H1 (cell line): ENCODE data around the gene CCDC28B. TPM values are rescaled to one million over a fixed set of nuclear protein-coding genes. Genes with fewer than 3 reads are reported as not detected.

Experiments
- CTCF ChIA-PET: fragments of 300-600 bp; sonication (Branson Sonifier 250); formaldehyde crosslinking; loops from one replicate; lab custom pipeline; 2021; ENCODE audit not compliant: partially characterized antibody; lab: Charles Lee
- POLR2A ChIA-PET: fragments of 300-600 bp; sonication (Branson Sonifier 250); formaldehyde crosslinking; loops from one replicate; lab custom pipeline; 2021; ENCODE audit warnings: inconsistent platforms; ENCODE audit not compliant: partially characterized antibody; lab: Charles Lee
- DNase-seq, 2 experiments: peaks; one replicate each; pipeline versions ENCODE4 v3.0.0 to v3.0.0-alpha.2; 2010 to 2022; ENCODE audit warnings: low spot score in 2 of 2, low read depth in 1 of 2, mixed read lengths in 1 of 2
- FAIRE-seq: peaks from 2 replicates; lab custom pipeline; 2011; peaks lifted over from hg19 to GRCh38; lab: Jason Lieb, UNC
- H2AFZ ChIP-seq: 2 replicates; pipeline ENCODE4 v1.8.1; 2012; ENCODE audit warnings: low read length, inconsistent platforms
- H2AK5ac ChIP-seq: 2 replicates; pipeline ENCODE4 v1.6.1; 2013; ENCODE audit warnings: low read depth, low read length
- H2BK120ac ChIP-seq: replicated peaks from 2 replicates; pipeline ENCODE3; 2013; ENCODE audit warnings: low read depth, low read length, inconsistent platforms
- H2BK12ac ChIP-seq: 2 replicates; pipeline ENCODE4 v1.6.1; 2013; ENCODE audit warnings: low read depth, low read length
- H2BK15ac ChIP-seq: 2 replicates; pipeline ENCODE4 v1.6.1; 2013; ENCODE audit warnings: low read length
- H2BK20ac ChIP-seq: 2 replicates; pipeline ENCODE4 v1.6.1; 2013; ENCODE audit warnings: low read length
- H2BK5ac ChIP-seq: 2 replicates; pipeline ENCODE4 v1.6.1; 2013; ENCODE audit warnings: low read depth, low read length
- H3K14ac ChIP-seq: 2 replicates; pipeline ENCODE4 v1.6.1; 2013; ENCODE audit warnings: inconsistent platforms; ENCODE audit not compliant: insufficient read length
- H3K18ac ChIP-seq: 2 replicates; pipeline ENCODE4 v1.6.1; 2013; ENCODE audit warnings: low read length; ENCODE audit errors: extremely low read depth
- H3K23ac ChIP-seq: 2 replicates; pipeline ENCODE4 v1.6.1; 2013; ENCODE audit warnings: inconsistent platforms; ENCODE audit not compliant: insufficient read length
- H3K23me2 ChIP-seq: 2 replicates; pipeline ENCODE4 v1.6.1; 2013; ENCODE audit warnings: low read depth, low read length
- H3K27ac ChIP-seq: 2 replicates; pipeline ENCODE4 v1.6.1; 2011; ENCODE audit warnings: low read depth, low read length, inconsistent platforms
- H3K27me3 ChIP-seq, 4 experiments: replicated peaks in 1 of 4; 1 replicate in 1 of 4; 2 replicates in 3 of 4; pipeline versions ENCODE4 v1.6.1 to v1.8.1; 2011 to 2013; ENCODE audit warnings: low read length in 3 of 4, mild to moderate bottlenecking in 3 of 4, inconsistent platforms in 2 of 4, mixed read lengths in 2 of 4, moderate library complexity in 1 of 4; ENCODE audit not compliant: control insufficient read depth in 3 of 4, insufficient read depth in 3 of 4; ENCODE audit errors: extremely low read depth in 1 of 4
- H3K36me3 ChIP-seq, 4 experiments: 2 replicates each; pipeline versions ENCODE4 v1.6.1 to v1.8.1; 2011 to 2013; ENCODE audit warnings: mild to moderate bottlenecking in 4 of 4, low read length in 3 of 4, moderate library complexity in 2 of 4, control low read depth in 1 of 4, inconsistent platforms in 1 of 4; ENCODE audit not compliant: insufficient read depth in 4 of 4, control insufficient read depth in 2 of 4
- H3K4ac ChIP-seq: replicated peaks from 2 replicates; pipeline ENCODE3; 2013; ENCODE audit warnings: low read length, low read depth, mixed read lengths, inconsistent platforms; ENCODE audit not compliant: insufficient read length
- H3K4me1 ChIP-seq, 4 experiments: replicated peaks in 1 of 4; 1 replicate in 1 of 4; 2 replicates in 3 of 4; pipeline versions ENCODE4 v1.6.1 to v1.8.1; 2011 to 2013; ENCODE audit warnings: low read length in 3 of 4, inconsistent platforms in 2 of 4, mixed read lengths in 1 of 4; ENCODE audit not compliant: insufficient read depth in 4 of 4, control insufficient read depth in 3 of 4
- H3K4me2 ChIP-seq, 2 experiments: 2 replicates each; pipeline versions ENCODE4 v1.6.1 to v1.8.1; 2011 to 2013; ENCODE audit warnings: low read depth in 2 of 2, low read length in 2 of 2, control low read depth in 1 of 2, inconsistent platforms in 1 of 2, mild to moderate bottlenecking in 1 of 2; ENCODE audit not compliant: insufficient read depth in 1 of 2
- H3K4me3 ChIP-seq, 4 experiments: fragments of 200-600, 300-600 bp in 1 of 4; sonication (generic), shearing (Covaris generic), sonication (Bioruptor Twin) in 1 of 4; 2 replicates each; pipeline versions ENCODE4 v1.5.1 to v1.8.1; 2011 to 2016; ENCODE audit warnings: low read length in 4 of 4, low read depth in 3 of 4, control low read depth in 2 of 4, inconsistent platforms in 2 of 4, mild to moderate bottlenecking in 2 of 4, mixed read lengths in 1 of 4, moderate library complexity in 1 of 4; ENCODE audit not compliant: insufficient read depth in 2 of 4; ENCODE audit errors: extremely low read depth in 1 of 4
- H3K56ac ChIP-seq: replicated peaks from 2 replicates; pipeline ENCODE3; 2013; ENCODE audit warnings: low read depth, mild to moderate bottlenecking, mixed read lengths, low read length, inconsistent platforms; ENCODE audit not compliant: insufficient read length
- H3K79me1 ChIP-seq: 2 replicates; pipeline ENCODE4 v1.6.1; 2013; ENCODE audit warnings: low read depth, low read length, control low read depth
- H3K79me2 ChIP-seq, 2 experiments: 2 replicates each; pipeline versions ENCODE4 v1.6.1 to v1.8.1; 2012 to 2013; ENCODE audit warnings: low read length in 2 of 2, mild to moderate bottlenecking in 2 of 2, inconsistent platforms in 1 of 2; ENCODE audit not compliant: insufficient read depth in 2 of 2, control insufficient read depth in 1 of 2
- H3K9ac ChIP-seq, 4 experiments: replicated peaks in 1 of 4; 1 replicate in 1 of 4; 2 replicates in 3 of 4; pipeline versions ENCODE4 v1.6.1 to v1.8.1; 2011 to 2013; ENCODE audit warnings: low read depth in 3 of 4, low read length in 3 of 4, control low read depth in 2 of 4, mild to moderate bottlenecking in 2 of 4, moderate library complexity in 2 of 4, inconsistent platforms in 1 of 4; ENCODE audit errors: extremely low read depth in 1 of 4
- H3K9me3 ChIP-seq, 2 experiments: 2 replicates each; pipeline versions ENCODE4 v1.6.1 to v1.8.1; 2012 to 2013; ENCODE audit warnings: mild to moderate bottlenecking in 2 of 2, moderate library complexity in 2 of 2, control low read depth in 1 of 2, inconsistent platforms in 1 of 2, low read depth in 1 of 2, low read length in 1 of 2, mixed read lengths in 1 of 2; ENCODE audit not compliant: insufficient read depth in 2 of 2
- H4K20me1 ChIP-seq, 2 experiments: replicated peaks in 1 of 2; 2 replicates each; pipeline versions ENCODE3 to v1.8.1; 2011 to 2013; ENCODE audit warnings: inconsistent platforms in 2 of 2, low read length in 2 of 2, mild to moderate bottlenecking in 1 of 2; ENCODE audit not compliant: insufficient read depth in 2 of 2, control insufficient read depth in 1 of 2
- H4K5ac ChIP-seq: 2 replicates; pipeline ENCODE4 v1.6.1; 2013; ENCODE audit warnings: low read length, low read depth, mixed read lengths, inconsistent platforms; ENCODE audit not compliant: insufficient read length
- H4K8ac ChIP-seq: 2 replicates; pipeline ENCODE4 v1.8.0; 2013; ENCODE audit warnings: mild to moderate bottlenecking, moderate library complexity, low read length, inconsistent platforms; ENCODE audit not compliant: insufficient read depth; ENCODE audit errors: extremely low read depth
- H4K91ac ChIP-seq: replicated peaks from 2 replicates; pipeline ENCODE3; 2013; ENCODE audit warnings: low read length, mixed read lengths, inconsistent platforms; ENCODE audit not compliant: insufficient read length
- CHD2 ChIP-seq: IDR thresholded peaks from 2 replicates; pipeline ENCODE4 v1.6.1; 2012; ENCODE audit warnings: low read length, improper control_type of control experiment
- CREB1 ChIP-seq: IDR thresholded peaks from 2 replicates; pipeline ENCODE4 v1.6.1; 2012; ENCODE audit warnings: inconsistent platforms
- CTBP2 ChIP-seq: IDR thresholded peaks from 2 replicates; pipeline ENCODE4 v1.7.0; 2011; ENCODE audit warnings: borderline replicate concordance, mild to moderate bottlenecking, moderate library complexity, mixed read lengths, low read length; ENCODE audit not compliant: insufficient read depth, insufficient read length
- GABPA ChIP-seq: IDR thresholded peaks from 2 replicates; pipeline ENCODE4 v1.6.1; 2011; ENCODE audit warnings: mild to moderate bottlenecking, low read length, moderate library complexity, borderline replicate concordance; ENCODE audit not compliant: insufficient read depth
- KDM5A ChIP-seq: fragments of 200-600 bp; IDR thresholded peaks from 2 replicates; pipeline ENCODE4 v1.7.1; 2012; ENCODE audit warnings: mild to moderate bottlenecking, low read length, inconsistent platforms, mixed read lengths
- NANOG ChIP-seq: IDR thresholded peaks from 2 replicates; pipeline ENCODE4 v1.6.1; 2011; ENCODE audit warnings: low read length, low read depth, mild to moderate bottlenecking, inconsistent platforms; ENCODE audit not compliant: insufficient read depth, poor library complexity, severe bottlenecking
- NRF1 ChIP-seq: IDR thresholded peaks from 2 replicates; pipeline ENCODE4 v1.6.1; 2011; ENCODE audit warnings: mild to moderate bottlenecking, low read depth, low read length, improper control_type of control experiment
- RBBP5 ChIP-seq: IDR thresholded peaks from 2 replicates; pipeline ENCODE4 v1.7.1; 2012; ENCODE audit warnings: low read depth, mild to moderate bottlenecking, inconsistent platforms, low read length, moderate library complexity, borderline replicate concordance
- SP1 ChIP-seq: IDR thresholded peaks from 2 replicates; pipeline ENCODE4 v1.6.1; 2011; ENCODE audit warnings: low read depth, low read length
- TAF1 ChIP-seq: IDR thresholded peaks from 2 replicates; pipeline ENCODE4 v1.6.1; 2011; ENCODE audit warnings: mild to moderate bottlenecking, low read depth, low read length
- TEAD4 ChIP-seq: IDR thresholded peaks from 2 replicates; pipeline ENCODE4 v1.6.1; 2012; ENCODE audit warnings: low read depth, low read length, inconsistent platforms, mixed read lengths
- WGBS, 2 experiments: shearing (Covaris generic) in 1 of 2; methylation state at CpG; one replicate each; pipeline versions ENCODE4 v1.1.6 to v1.1.7; 2013 to 2015; ENCODE audit warnings: low lambda C conversion rate in 2 of 2, mixed read lengths in 2 of 2, inconsistent platforms in 1 of 2, low coverage in 1 of 2, missing lambda C conversion rate in 1 of 2; ENCODE audit not compliant: insufficient replicate concordance in 2 of 2, insufficient coverage in 1 of 2, insufficient read length in 1 of 2; ENCODE audit errors: extremely low coverage in 1 of 2, missing lambda C conversion rate in 1 of 2; 5-methylcytosine and 5-hydroxymethylcytosine counted together
- polyA plus RNA-seq, 7 experiments: library from polyadenylated mRNA; depleted of rRNA in 3 of 7; stranded (reverse) in 5 of 7; unstranded in 2 of 7; fragments of >200 nt in 5 of 7; fragments of 200-250 nt in 2 of 7; gene quantifications; 1 replicate in 5 of 7; 2 replicates in 1 of 7; 4 replicates in 1 of 7; pipeline versions ENCODE4 v1.2.1 to v1.2.3, GENCODE V29; 2011 to 2013; ENCODE audit warnings: missing spikeins in 2 of 7, mixed read lengths in 2 of 7
- total RNA-seq: library from RNA; stranded (reverse); fragmentation: NEBNext Ultra II Directional; extraction: Animal tissue kit (Norgen Biotek cat#: 25700); gene quantifications from 2 replicates; pipeline ENCODE4 v1.2.1, GENCODE V29; 2021

CCDC28B gene
- total and polyA plus RNA-seq, 2 of the 8 experiments (the other 6 are each of a cell fraction or from before 2014, with no cell fraction given): 16.7 to 17.1 TPM

GRCh38 chr1:32247983-32248889, 47.8 kb downstream of the CCDC28B start:
- CTCF ChIA-PET: interaction anchor here (0.6 to 6.1 kb wide), 31 partner anchors 11 to 477 kb away, joined by 3 to 66 read pairs (median 4); partner anchors contain the start of genes CCDC28B and HDAC1
- H2AFZ ChIP-seq: no peak overlapping the region
- H2BK5ac ChIP-seq: peak overlapping the region; percentile 83; the same call in 1 of the 2 replicates
- H3K79me2 ChIP-seq: no peaks in the 10 kb centered on the region
- H3K36me3 ChIP-seq: no peaks in the 10 kb centered on the region
- H4K20me1 ChIP-seq: no peaks in the 10 kb centered on the region
- no peak overlapping the region for H3K14ac ChIP-seq
- no peak overlapping the region for H2BK120ac ChIP-seq
- FAIRE-seq (no peak), DNase-seq (peak; percentile 83 to 97)
- POLR2A ChIA-PET: interaction anchor here (0.6 to 6.6 kb wide), 12 partner anchors 8 to 234 kb away, joined by 3 to 59 read pairs (median 6); partner anchors contain the start of genes HDAC1 and MARCKSL1
- no peak overlapping the region for H4K91ac ChIP-seq
- H3K23me2 ChIP-seq: peaks cover 4% of the 10 kb centered on the region; the same call in 1 of the 2 replicates
- H3K4ac ChIP-seq: peak overlapping the region; percentile 60
- no peak overlapping the region for H3K9ac ChIP-seq
- peak overlapping the region; percentile 49 to 55 for H3K4me2 ChIP-seq
- H3K27me3 ChIP-seq: no peaks in the 10 kb centered on the region; a peak in 1 of 7 replicates
- H2BK20ac ChIP-seq: no peak overlapping the region
- no peaks in the 10 kb centered on the region for H3K9me3 ChIP-seq
- H2AK5ac ChIP-seq: no peak overlapping the region
- H2BK15ac ChIP-seq: no peak overlapping the region
- no peak overlapping the region for H3K23ac ChIP-seq
- WGBS, 2 experiments: 9% methylated on average over 21 of the region's 31 CpGs; no CpG with 5 or more reads in 1 of the 2 experiments
- H4K8ac ChIP-seq: no peak overlapping the region
- no peak overlapping the region for H4K5ac ChIP-seq
- H2BK12ac ChIP-seq: peak overlapping the region; percentile 60; the same call in 1 of the 2 replicates
- H3K18ac ChIP-seq: no peak overlapping the region
- H3K27ac ChIP-seq: no peak overlapping the region
- no peaks in the 10 kb centered on the region for H3K79me1 ChIP-seq
- H3K4me1 ChIP-seq: peaks cover 6 to 13% (median 8%) of the 10 kb centered on the region in 4 experiments
- peak overlapping the region; percentile 1 to 55 (median 14); a peak in 4 of 8 replicates for H3K4me3 ChIP-seq
- no peak overlapping the region for H3K56ac ChIP-seq
- TF ChIP-seq SP1 (0 out of 2 replicates have a peak, but pooled peaks have one; percentile 60), CTBP2 (peak; percentile 63), TEAD4 (peak; percentile 60; the same call in 1 of the 2 replicates), GABPA (peak; percentile 13; the same call in 1 of the 2 replicates), KDM5A (no peak), CHD2 (0 out of 2 replicates have a peak, but pooled peaks have one; percentile 6), NRF1 (no peak), RBBP5 (0 out of 2 replicates have a peak, but pooled peaks have one; percentile 47), NANOG (peak; percentile 37), TAF1 (peak; percentile 62; the same call in 1 of the 2 replicates), CREB1 (peak; percentile 23; the same call in 1 of the 2 replicates)
